Spleen (tissue), 7 donors: ENCODE measurements around the gene RNF31.

Experiments
- CTCF ChIP-seq, 11 experiments: fragments of 200-600 bp in 7 of 11; fragments of 450-650 bp in 4 of 11; sonication (generic) in 4 of 11; IDR thresholded peaks in 8 of 11; conservative IDR thresholded peaks in 3 of 11; 1 replicate in 7 of 11; 2 replicates in 4 of 11; pipeline versions ENCODE4 v1.4.0 to v1.8.0; 2016 to 2021; ENCODE audit warnings: antibody characterized with exemption in 11 of 11, inconsistent platforms in 4 of 11, mild to moderate bottlenecking in 1 of 11
- POLR2A ChIP-seq, 3 donors: fragments of 450-650 bp; IDR thresholded peaks; one replicate each; pipeline ENCODE4 v1.5.1; 2017; ENCODE audit warnings: antibody characterized with exemption in 3 of 3, mild to moderate bottlenecking in 1 of 3
- POLR2AphosphoS5 ChIP-seq, 3 donors: sonication (generic); formaldehyde crosslinking; IDR thresholded peaks; one replicate each; pipeline ENCODE4 v1.5.1; 2017; ENCODE audit warnings: antibody characterized with exemption in 3 of 3
- donor health status: DM: no; HTN: no; CAD: no; lungs with moderate emphysema.
- donor health status: DM: no; HTN: no; CAD: no.
- donor health status: DM: no; HTN: no; CAD: no.

GRCh38 chr14:24137529-24138395, 9.5 kb upstream of the RNF31 start:
- TF ChIP-seq POLR2AphosphoS5 (IDR thresholded peaks at IDR 0.05) (no peak), CTCF (IDR thresholded peaks at IDR 0.05 in 8 of 11, conservative IDR thresholded peaks at IDR 0.05 in 3 of 11) (no peak), POLR2A (IDR thresholded peaks at IDR 0.05) (no peak)
